HepG2 (cell line): ENCODE data around the gene JADE2. TPM values are rescaled to one million over a fixed set of nuclear protein-coding genes. Genes with fewer than 3 reads are reported as not detected.
A peak's percentile ranks its signal among the peaks of the same experiment; 100 is the strongest.

ENCODE experiments used
- HINFP ChIP-seq: sonication (generic); formaldehyde crosslinking; IDR thresholded peaks from 2 replicates; pipeline ENCODE4 v1.4.0; 2020; ENCODE audit warnings: low read depth, mild to moderate bottlenecking, missing genetic modification reagents
- IRF2 ChIP-seq: IDR thresholded peaks from 2 replicates; pipeline ENCODE4 v1.6.1; 2018; ENCODE audit warnings: missing genetic modification reagents, missing compliant biosample characterization
- KDM3A ChIP-seq: IDR thresholded peaks from 2 replicates; pipeline ENCODE4 v1.6.1; 2018; ENCODE audit warnings: low read depth, missing compliant biosample characterization
- MNT ChIP-seq: fragments of 450-650 bp; IDR thresholded peaks from 2 replicates; pipeline ENCODE4 v1.6.1; 2016
- TRIM24 ChIP-seq: sonication (generic); formaldehyde crosslinking; IDR thresholded peaks from 2 replicates; pipeline ENCODE4 v1.8.0; 2022; ENCODE audit warnings: mild to moderate bottlenecking, missing genetic modification reagents
- ZBTB10 ChIP-seq: sonication (generic); formaldehyde crosslinking; IDR thresholded peaks from 2 replicates; pipeline ENCODE4 v1.4.0; 2020; ENCODE audit warnings: missing genetic modification reagents, borderline replicate concordance
- ZBTB2 ChIP-seq: sonication (generic); formaldehyde crosslinking; IDR thresholded peaks from 2 replicates; pipeline ENCODE4 v1.8.0; 2022; ENCODE audit warnings: low read depth, missing genetic modification reagents
- ZNF18 ChIP-seq: sonication (generic); formaldehyde crosslinking; IDR thresholded peaks from 2 replicates; pipeline ENCODE4 v1.8.0; 2022; ENCODE audit warnings: mild to moderate bottlenecking, missing genetic modification reagents; ENCODE audit not compliant: insufficient replicate concordance
- ZNF318 ChIP-seq: sonication (generic); formaldehyde crosslinking; IDR thresholded peaks from 2 replicates; pipeline ENCODE4 v1.4.0; 2020; ENCODE audit warnings: mild to moderate bottlenecking, missing genetic modification reagents
- ZNF761 ChIP-seq: sonication (generic); formaldehyde crosslinking; conservative IDR thresholded peaks from 2 replicates; pipeline ENCODE4 v1.4.0; 2020; ENCODE audit warnings: mild to moderate bottlenecking, missing genetic modification reagents
- polyA plus RNA-seq, 8 experiments: library from polyadenylated mRNA; depleted of rRNA in 3 of 8; stranded (reverse) in 7 of 8; unstranded in 1 of 8; fragments of >200 nt; fragmentation: Illumina TruSeq in 4 of 8; extraction: Trizol in 4 of 8; gene quantifications; 2 replicates each; pipeline versions ENCODE4 v1.2.1 to v1.2.3, GENCODE V29; 2011 to 2016; ENCODE audit warnings: low read depth in 4 of 8, missing spikeins in 1 of 8, mixed read lengths in 1 of 8; ENCODE audit not compliant: insufficient read depth in 1 of 8
- total RNA-seq, 5 experiments: library from RNA; depleted of rRNA; stranded (reverse); fragments of >200 nt; fragmentation: Illumina TruSeq; extraction: Trizol; gene quantifications; 2 replicates each; pipeline ENCODE4 v1.2.3, GENCODE V29; 2016; ENCODE audit warnings: low read depth in 1 of 5

Gene JADE2
- total and polyA plus RNA-seq, 2 of the 13 experiments (the other 11 are each of a cell fraction or from before 2014, with no cell fraction given), result 7.5 to 15.1 TPM

GRCh38 chr5:134594336-134594735 lies 68.9 kb downstream of the JADE2 start (continued):
- TF ChIP-seq IRF2 (CRISPR knock-in tag) (0 out of 2 replicates have a peak, but pooled peaks have one; percentile 24), KDM3A (CRISPR knock-in tag) (0 out of 2 replicates have a peak, but pooled peaks have one; percentile 52), ZBTB2 (CRISPR knock-in tag) (no peak), ZBTB10 (CRISPR knock-in tag) (no peak), MNT (no peak), TRIM24 (CRISPR knock-in tag) (no peak), ZNF318 (CRISPR knock-in tag) (no peak), HINFP (CRISPR knock-in tag) (no peak), ZNF761 (CRISPR knock-in tag) (no peak), ZNF18 (CRISPR knock-in tag) (no peak)
